22Rv1 (cell line): ENCODE results near the gene HARS2.

Source experiments
- CTCF ChIP-seq: fragments of 450-650 bp; IDR thresholded peaks from 2 replicates; pipeline ENCODE4 v1.5.1; 2017; ENCODE audit warnings: mild to moderate bottlenecking
- ZFX ChIP-seq: fragments of 450-650 bp; IDR thresholded peaks from 2 replicates; pipeline ENCODE4 v1.6.1; 2017; ENCODE audit warnings: antibody characterized with exemption, borderline replicate concordance

GRCh38 chr5:140734354-140734753 is 43.1 kb downstream of the HARS2 start:
- TF ChIP-seq CTCF, result peak; percentile 63
- no peak for TF ChIP-seq ZFX
